Muscle of back (tissue), 13 donors: ENCODE data around the gene MUL1. TPM values are rescaled to one million over a fixed set of nuclear protein-coding genes. Genes with fewer than 3 reads are reported as not detected.
A peak's percentile ranks its signal among the peaks of the same experiment; 100 is the strongest.

ENCODE experiments used
- DNase-seq, 3 donors: peaks; one replicate each; pipeline versions ENCODE4 v3.0.0 to v3.0.0-alpha.2; 2013
- long read RNA-seq, 9 donors: transcript quantifications; one replicate each; lab custom pipeline, GENCODE V29; 2026
- polyA plus RNA-seq, 10 donors: library from polyadenylated mRNA; unstranded; fragments of 120-200 nt; gene quantifications; one replicate each; pipeline ENCODE4 v1.2.1, GENCODE V29; 2013; ENCODE audit not compliant: insufficient read length in 10 of 10

MUL1 gene, protein sequence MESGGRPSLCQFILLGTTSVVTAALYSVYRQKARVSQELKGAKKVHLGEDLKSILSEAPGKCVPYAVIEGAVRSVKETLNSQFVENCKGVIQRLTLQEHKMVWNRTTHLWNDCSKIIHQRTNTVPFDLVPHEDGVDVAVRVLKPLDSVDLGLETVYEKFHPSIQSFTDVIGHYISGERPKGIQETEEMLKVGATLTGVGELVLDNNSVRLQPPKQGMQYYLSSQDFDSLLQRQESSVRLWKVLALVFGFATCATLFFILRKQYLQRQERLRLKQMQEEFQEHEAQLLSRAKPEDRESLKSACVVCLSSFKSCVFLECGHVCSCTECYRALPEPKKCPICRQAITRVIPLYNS
- polyA plus RNA-seq: 10 to 100 TPM; 16.9 to 23.7 (median 18.8) TPM
- long read RNA-seq, donor 1, transcript MUL1-201 (4 exons, 2,438 nt): major isoform, 8 of 8 reads
- long read RNA-seq, donor 1, partial matches to known transcripts: 0 of 8 reads
- long read RNA-seq, donor 1, other reads (novel, unspliced or antisense): 0 of 8 reads
- long read RNA-seq, donor 2, transcript MUL1-201 (4 exons, 2,438 nt): major isoform, 6 of 6 reads
- long read RNA-seq, donor 2, partial matches to known transcripts: 0 of 6 reads
- long read RNA-seq, donor 2, other reads (novel, unspliced or antisense): 0 of 6 reads
- long read RNA-seq, donor 3: 0 reads
- long read RNA-seq, donor 4, transcript MUL1-201 (4 exons, 2,438 nt): major isoform, 6 of 6 reads
- long read RNA-seq, donor 4, partial matches to known transcripts: 0 of 6 reads
- long read RNA-seq, donor 4, other reads (novel, unspliced or antisense): 0 of 6 reads
- long read RNA-seq, donor 5, transcript MUL1-201 (4 exons, 2,438 nt): major isoform, 11 of 11 reads
- long read RNA-seq, donor 5, partial matches to known transcripts: 0 of 11 reads
- long read RNA-seq, donor 5, other reads (novel, unspliced or antisense): 0 of 11 reads
- long read RNA-seq, donor 6, transcript MUL1-201 (4 exons, 2,438 nt): major isoform, 9 of 9 reads
- long read RNA-seq, donor 6, partial matches to known transcripts: 0 of 9 reads
- long read RNA-seq, donor 6, other reads (novel, unspliced or antisense): 0 of 9 reads
- long read RNA-seq, donor 7, partial matches to known transcripts: 0 of 4 reads
- long read RNA-seq, donor 7, other reads (novel, unspliced or antisense): 0 of 4 reads
- long read RNA-seq, donor 8, transcript MUL1-201 (4 exons, 2,438 nt): major isoform, 6 of 6 reads
- long read RNA-seq, donor 8, partial matches to known transcripts: 0 of 6 reads
- long read RNA-seq, donor 8, other reads (novel, unspliced or antisense): 0 of 6 reads
- long read RNA-seq, donor 9: 0 reads

DNA sequence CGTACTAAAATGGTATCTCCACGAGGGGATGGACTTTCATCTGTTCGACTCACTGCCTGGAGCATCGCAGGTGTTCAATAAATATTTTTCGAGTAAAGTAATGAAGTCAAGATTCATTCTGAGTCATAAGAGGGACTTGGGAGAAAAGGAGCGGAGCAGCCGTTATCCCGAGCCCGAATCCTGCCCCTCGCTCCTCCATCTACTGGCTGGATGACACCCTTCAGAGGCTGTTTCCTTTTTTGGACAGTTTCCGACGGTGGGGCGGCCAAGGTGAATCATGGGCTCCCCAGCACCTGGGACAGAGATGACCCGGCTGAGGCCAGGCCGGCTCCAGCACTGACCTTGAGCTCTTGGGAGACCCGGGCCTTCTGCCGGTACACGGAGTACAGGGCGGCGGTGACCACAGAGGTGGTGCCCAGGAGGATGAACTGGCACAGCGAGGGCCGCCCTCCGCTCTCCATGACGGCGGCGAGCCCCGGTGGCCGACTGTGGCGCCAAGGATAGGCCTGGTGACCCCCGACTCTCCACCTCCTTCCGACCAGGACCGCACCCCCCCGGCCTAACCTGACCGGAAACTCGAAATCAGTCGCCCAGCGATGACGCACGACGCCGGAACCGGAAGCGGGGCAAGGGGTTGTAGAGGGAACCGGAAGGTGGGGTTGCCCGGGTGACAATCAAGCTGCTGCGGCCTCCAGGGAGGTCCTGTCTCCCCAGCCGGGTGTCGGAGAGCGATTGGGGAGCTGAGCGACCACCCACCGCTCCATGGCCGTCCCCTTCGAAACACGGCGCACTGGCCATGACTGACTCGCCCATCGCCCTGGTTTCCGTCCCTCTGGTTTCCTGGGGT lies at the start of gene MUL1:
TSS of gene MUL1 (minus strand) at position 588 of the 847 bp plus-strand sequence. CDS start at position 461, 127 bp downstream.
- DNase-seq: peak; percentile 91 to 98 (median 97)

DNA sequence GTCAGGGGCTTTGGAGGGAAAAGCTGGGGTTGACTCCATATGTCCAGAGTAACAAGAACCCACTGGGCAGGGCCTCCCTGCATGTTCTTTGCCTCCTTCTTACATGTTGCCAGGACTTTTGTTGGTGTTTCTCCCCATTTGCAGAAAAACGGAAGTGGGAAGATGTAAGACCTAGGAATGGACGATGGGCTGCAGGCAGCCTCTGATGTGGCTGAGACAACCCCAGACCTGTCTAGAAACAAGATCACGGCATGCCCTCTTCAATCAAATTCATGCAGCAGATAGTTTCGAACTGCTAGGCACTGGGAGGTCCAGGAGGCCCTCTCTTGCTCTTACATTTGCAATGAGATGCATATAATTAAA lies 47.8 kb upstream of the MUL1 start:
- DNase-seq: no peak

DNA sequence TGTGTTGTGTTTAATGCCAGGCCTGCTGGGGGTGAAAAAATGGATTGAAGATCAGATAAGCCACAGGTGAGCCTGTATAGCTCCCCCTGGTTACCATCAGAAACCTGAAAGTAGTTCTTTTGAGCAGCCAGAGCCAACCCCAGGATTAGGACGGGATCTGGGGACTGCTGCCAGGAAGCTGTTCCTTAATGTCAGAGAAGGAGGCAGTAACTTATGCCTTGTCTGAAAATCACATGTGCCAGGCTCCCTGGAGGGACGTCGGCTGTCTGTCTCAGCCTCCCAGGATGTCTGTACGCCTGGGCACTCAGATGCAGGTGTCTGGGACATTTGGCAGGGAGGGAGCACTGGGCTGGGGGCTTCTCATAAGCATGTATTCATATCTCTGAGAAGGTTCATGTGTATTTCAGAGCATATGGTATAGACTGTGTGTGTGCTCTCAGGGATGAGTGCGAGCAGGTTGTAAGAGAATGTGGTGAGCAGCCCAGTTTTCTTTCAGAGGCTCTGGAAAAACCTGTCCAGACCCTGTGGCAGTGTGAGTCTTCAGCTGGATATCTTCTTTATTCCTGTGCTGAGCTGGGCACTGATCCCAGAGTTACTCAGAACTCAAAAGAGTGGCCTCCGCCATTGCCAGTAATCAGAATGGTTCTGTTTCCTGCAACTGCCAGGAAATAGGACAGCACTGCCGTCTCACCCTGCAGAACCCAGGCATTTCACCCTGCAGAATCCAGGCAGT lies 47.2 kb upstream of the MUL1 start:
- peak in 2 of 3 donors; percentile 49 to 52 for DNase-seq

GRCh38 chr1:20552728-20553445 lies 44.9 kb upstream of the MUL1 start:
- DNase-seq: peak in 1 of 3 donors; percentile 78

GRCh38 chr1:20551945-20552727 lies 44.2 kb upstream of the MUL1 start, which contains the start of gene FAM43B:
FAM43B (plus strand) TSS chr1:20552573; CDS start chr1:20552974, 401 bp downstream.
- DNase-seq: peak; percentile 53 to 93 (median 87)

DNA sequence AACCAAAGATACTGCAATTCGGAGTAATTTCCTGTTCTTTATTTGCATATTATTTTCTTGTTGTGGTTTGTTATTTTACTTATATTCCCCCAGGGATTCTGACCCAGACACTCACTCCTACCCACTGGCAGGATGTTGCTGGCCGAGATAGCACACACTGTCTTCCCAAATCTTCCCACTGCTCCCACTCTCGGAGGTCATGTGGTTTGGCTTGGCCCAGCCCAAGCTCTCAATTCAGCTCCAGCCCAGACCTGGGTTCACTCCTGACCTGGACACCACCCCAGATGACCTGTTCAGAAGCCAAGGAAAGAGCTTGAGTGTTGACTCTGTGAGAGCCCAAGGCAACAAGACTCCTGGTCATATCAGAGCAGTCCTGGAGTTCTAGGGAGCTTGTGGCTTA lies 43.2 kb upstream of the MUL1 start:
- peak in 1 of 3 donors; percentile 25 for DNase-seq

DNA sequence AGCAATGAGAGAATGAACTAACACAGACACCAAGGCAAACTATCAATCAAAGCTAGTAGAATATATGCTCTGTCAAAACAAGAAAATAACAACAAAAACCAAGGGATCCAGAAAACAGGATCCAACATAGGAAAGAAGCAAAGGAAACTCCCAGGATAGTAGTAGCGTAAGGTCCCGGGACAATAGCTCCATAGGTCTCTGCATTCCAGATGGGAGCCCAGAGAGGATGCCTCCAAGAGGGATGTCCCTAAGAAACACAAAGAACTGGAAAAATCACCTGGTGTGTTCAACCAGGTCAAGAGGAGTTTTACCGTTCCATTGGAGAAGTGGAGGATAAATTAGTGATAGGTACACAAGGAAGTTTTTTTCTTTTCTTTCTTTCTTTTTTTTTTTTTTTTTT lies 38.7 kb upstream of the MUL1 start:
- DNase-seq: no peak

GRCh38 chr1:20540281-20540680 lies 32.3 kb upstream of the MUL1 start:
- no peak for DNase-seq

- no peak for DNase-seq
Observed at GRCh38 chr1:20538760-20539551, 31.0 kb upstream of the MUL1 start.

GRCh38 chr1:20538227-20538626 lies 30.3 kb upstream of the MUL1 start:
- DNase-seq: no peak

DNA sequence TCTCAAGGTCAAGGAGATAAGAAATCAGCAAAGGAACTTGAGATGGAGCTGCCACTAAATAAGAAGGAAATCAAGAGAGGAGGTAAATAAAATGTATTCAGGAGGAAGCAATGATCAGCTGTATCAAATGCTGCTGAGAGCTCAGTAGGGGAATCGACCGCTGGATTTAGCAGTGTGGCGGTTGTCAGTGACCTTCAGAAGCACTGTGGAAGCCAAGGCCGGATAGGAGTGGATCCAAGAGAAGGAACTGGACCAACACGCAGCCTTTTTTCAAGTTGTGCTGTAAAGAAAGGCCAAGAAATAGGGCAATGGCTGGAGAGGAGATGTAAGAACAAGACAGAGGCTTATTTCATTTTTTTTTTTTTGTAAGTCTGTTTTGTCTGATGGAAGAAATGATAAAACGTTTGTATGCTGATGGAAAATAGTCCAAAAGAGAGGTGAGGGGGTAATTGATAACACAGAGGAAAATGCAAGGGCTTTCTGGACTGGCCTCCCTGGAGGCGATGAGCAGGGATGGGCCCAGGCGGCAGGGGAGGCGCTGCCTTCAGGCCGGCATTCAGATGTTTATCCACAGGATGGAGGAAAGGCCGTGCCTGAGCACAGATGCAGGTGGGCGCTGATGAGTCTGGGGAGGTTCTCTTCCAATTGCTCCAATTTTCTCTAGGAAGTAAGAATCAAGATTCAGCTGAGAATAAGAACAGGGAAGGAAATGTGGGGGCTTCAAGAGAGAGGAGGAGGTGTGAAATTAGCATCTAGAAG lies 26.9 kb upstream of the MUL1 start:
- DNase-seq: peak in 1 of 3 donors; percentile 3

DNA sequence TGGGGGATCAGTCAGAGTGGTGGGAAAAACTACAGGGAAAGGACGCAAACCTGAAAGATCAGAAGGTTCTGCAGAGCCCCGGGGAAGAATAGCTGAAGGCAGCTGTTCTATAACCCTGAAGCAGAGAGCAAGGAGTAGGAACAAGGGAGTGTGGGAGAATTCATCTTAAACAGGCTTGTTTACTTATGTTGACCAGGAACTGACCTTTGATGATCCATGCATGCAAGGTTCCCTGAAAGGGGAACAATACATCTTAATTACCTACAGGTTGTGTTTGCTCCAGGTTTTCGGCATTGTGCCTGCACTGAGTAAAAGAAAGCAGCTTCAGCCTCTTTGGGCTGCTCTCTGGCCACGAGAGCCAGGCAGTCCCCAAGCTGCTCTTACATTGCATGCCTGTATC lies 25.7 kb upstream of the MUL1 start:
- no peak for DNase-seq

DNA sequence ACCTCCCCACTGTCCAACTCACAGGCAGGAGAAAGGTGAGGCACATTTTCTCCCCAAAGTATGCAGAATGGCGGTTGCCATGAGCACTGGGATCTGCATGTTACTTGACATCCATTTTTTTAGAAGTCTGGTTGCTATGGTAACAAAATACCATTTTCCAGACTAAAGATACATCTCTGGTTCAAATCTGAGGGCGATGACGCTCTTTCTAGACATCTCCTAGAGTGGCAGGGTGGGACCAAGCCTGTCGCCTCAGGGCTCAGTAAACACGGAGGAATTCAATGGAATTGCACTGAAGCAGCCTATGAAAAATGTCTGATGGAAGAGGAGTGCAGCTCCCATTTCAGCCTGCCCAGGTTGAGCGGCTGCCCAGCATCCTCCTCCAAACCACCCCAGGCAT lies 22.9 kb upstream of the MUL1 start:
- DNase-seq: no peak

- no peak for DNase-seq
Observed at GRCh38 chr1:20530306-20530705, 22.4 kb upstream of the MUL1 start.

DNA sequence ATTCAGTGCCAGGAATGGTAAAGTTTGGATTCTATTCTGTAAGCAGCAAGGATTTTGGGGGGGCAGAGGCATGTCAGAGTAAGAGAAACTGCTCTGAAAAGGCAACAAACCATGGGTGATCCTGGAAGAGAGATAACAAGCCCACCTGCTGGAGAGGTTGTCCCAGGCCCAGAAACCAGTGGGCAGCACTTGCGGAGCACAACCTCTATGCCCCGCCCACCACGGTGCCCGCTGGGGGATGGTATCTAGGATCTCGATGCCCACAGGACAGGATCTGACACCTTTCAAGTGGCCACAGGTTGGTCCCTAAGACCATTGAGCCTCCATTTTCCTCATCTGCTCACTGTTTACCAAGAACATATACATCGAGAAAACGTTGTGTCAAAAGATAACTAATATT lies 20.3 kb upstream of the MUL1 start:
- DNase-seq: no peak

DNA sequence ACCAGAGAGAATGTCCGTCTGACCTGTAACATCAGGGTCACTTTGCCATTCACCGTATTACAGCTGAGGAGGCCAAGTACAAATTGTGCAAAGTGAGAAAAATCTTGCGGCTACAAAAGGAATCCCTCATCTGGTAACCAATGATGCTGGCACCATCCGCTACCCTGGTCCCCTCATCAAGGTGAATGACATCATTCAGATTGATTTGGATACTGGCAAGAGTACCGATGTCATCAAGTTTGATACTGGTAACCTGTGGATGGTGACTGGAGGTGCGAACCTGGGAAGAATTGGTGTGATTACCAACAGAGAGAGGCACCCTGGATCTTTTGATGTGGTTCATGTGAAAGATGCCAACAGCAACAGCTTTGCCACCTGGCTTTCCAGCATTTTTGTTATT lies 18.3 kb upstream of the MUL1 start:
- no peak for DNase-seq
